GM19043 (cell line): ENCODE data around the gene KCNN4.
"Not testable (repeated sequence)": the region's sequence is repeated elsewhere in the genome, so short reads cannot be mapped to it uniquely, and the experiment has no call there.

Experiments
- ATAC-seq: cut with Tn5 transposase; IDR thresholded peaks from one replicate; pipeline ENCODE4 v1.9.1; 2021; ENCODE audit warnings: low read depth; ENCODE audit not compliant: unreplicated experiment

KCNN4 gene

GRCh38 chr19:43780706-43781525, at the start of gene KCNN4:
Gene KCNN4, minus strand, starts transcription at chr19:43780973. Its CDS starts 112 bp downstream, at chr19:43780861.
- no peak for ATAC-seq

DNA sequence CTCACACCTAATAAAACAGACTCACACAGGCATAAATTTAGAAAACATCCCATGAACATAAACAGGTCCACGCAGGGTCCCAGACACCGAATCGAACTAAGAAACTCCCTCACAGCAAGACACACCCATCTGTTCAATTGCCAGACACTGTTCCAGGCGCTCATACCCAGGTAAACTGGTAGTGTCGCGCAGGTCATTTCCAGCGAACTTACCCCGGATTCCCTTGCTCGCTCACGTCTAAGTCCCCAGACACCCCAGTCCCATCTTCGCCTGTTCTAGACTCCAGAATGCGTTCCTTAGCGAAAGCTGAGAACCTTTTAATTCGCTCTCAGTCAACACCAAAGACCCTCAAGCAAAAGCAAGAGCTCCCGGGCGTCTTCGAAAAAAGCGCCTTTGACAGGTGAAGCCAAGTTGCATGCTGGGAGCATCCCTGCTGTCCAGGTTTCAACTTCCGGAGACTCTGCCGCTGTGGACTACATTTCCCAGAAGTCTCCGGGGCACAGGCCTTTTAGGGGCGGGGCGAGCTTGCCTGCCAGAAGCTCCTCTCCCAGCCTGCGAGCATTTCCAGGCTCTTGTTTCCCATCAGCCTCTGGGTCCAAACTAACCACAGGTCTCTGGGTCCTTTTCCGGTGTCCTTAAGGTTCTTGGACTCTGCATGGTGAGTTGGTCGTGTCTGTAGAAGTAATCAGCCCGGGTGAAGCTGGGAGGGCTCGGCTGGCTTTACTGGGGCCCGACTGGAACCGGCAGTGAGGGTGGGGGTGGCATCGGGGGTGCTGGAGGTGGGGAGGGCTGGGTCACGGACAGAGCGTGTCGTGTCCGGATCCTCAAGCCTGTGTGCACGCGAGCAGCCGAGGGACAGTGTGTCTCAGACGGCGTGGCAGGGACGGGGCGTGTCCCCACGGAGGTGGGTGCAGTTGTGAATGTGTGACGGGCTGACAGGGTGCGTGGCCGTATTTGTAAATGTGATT, 46.3 kb upstream of the KCNN4 start, which contains the start of gene ZNF283:
ZNF283 (plus strand) TSS at position 535 of the 968 bp plus-strand sequence. CDS start 6,184 bp downstream, outside the sequence.
- ATAC-seq, result peak; percentile 74

GRCh38 chr19:43824572-43824971, 43.8 kb upstream of the KCNN4 start:
- not testable (repeated sequence) for ATAC-seq

GRCh38 chr19:43823856-43824255, 43.1 kb upstream of the KCNN4 start:
- not testable (repeated sequence) for ATAC-seq

- no peak for ATAC-seq
Measured at GRCh38 chr19:43820884-43821215, 40.1 kb upstream of the KCNN4 start.

- ATAC-seq, result no peak
Measured at GRCh38 chr19:43820098-43820883, 39.5 kb upstream of the KCNN4 start.

DNA sequence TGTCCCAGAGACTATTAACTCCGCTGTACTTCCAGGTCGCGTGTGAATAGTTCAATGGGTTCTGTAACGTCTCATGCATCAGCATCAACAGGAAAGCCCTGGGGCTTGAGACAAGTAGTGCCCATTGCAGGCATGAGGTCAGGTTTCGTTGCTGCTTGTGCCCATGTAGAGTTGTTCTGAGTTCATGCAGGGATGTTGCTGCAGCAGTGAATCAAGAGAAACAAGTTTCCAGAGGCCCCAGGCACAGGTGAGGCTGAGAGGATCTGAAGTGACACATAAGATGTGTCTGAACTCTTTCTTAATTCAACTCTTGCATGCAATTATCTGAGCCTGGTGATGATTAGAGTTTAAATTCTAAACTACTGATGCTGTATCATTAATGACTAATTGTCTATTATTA, 37.7 kb upstream of the KCNN4 start:
- no peak for ATAC-seq

DNA sequence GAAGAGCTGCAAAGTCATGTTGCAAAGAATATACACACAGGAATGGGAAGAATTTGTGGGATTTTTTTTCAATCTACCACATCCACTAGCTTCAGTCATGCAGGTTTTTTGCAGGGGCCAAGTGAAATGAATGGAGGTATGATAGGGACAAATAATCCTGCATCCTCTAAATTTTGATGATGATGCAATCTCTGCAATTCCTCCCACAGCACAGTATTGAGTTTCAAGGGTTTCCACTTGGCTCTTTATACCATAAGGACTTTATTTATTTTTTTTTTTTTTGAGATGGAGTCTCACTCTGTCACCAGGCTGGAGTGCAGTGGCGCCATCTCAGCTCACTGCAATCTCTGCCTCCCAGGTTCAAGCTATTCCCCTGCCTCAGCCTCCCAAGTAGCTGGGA, 36.7 kb upstream of the KCNN4 start:
- not testable (repeated sequence) for ATAC-seq

DNA sequence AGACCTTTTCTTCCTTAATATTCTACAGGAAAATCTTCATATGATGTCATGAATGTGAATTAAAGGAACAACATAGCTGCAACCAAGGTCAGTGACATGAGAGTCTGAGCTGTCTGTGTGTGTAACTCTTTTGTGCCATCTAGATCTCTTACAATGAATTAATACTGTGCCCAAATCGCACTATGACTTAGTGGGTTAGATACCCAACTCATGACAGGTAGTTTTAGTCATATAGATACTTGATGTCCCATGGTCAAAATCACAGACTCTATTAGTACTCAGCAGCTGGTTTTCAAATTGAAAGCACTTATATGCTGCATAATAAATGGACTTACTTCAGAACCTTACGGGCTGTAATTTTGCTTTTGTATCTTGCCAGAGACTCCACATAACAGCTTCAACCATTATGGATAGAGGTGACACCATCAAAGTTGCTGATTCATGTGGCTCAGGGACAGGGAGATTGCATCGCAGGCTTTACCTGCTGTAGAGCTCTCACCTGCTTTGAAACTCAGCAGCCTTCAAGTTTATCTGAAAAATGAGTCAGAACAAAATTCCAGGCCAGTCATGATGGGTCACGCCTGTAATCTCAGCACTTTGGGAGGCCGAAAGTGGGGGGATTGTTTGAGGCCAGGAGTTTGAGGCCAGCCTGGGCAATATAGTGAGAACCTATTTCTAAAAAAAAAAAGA, 34.0 kb upstream of the KCNN4 start:
- ATAC-seq, result no peak

- ATAC-seq, result no peak
Measured at GRCh38 chr19:43812688-43813087, 31.9 kb upstream of the KCNN4 start.

- ATAC-seq, result no peak
Measured at GRCh38 chr19:43812259-43812658, 31.5 kb upstream of the KCNN4 start.

DNA sequence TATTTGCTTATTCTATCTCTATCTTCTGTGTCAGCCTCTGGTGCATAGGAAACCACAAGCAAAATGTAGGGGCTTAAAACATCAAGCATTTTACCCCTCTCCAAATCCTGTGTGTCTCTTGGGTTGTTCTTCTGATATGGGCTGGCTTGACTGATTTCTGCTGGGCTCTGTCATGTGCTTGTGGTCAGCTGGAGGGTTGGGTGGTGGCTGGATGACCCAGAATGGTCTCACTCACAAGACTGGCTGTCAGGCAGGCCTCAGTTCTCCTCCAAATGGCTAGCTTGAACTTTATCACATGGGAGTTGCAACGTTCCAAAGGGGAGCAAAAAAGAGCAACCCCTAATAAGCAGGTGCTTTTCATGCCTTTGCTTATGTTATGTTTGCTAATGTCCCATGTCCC, 31.1 kb upstream of the KCNN4 start:
- no peak for ATAC-seq

- ATAC-seq, result no peak
Measured at GRCh38 chr19:43809762-43810696, 29.3 kb upstream of the KCNN4 start.

GRCh38 chr19:43807651-43808050, 26.9 kb upstream of the KCNN4 start:
- ATAC-seq, result no peak

DNA sequence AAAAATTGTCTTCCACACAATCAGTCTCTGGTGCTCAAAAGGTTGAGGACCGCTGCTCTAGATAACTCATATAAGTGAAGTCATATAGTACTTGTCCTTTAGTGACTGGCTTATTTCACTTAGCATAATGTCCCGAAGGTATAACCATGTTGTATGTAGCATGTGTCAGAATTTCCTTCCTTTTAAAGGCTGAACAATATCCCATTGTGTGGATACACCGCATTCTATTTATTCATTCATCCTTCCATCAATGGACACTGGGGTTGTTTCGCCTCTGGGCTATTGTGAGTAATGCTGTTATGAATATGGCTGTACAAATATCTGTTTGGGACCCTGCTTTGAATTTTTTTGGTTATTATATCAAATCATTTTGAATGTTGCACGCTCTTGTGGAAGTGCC, 26.1 kb upstream of the KCNN4 start:
- ATAC-seq, result no peak

- not testable (repeated sequence) for ATAC-seq
Measured at GRCh38 chr19:43806401-43806800, 25.6 kb upstream of the KCNN4 start.

DNA sequence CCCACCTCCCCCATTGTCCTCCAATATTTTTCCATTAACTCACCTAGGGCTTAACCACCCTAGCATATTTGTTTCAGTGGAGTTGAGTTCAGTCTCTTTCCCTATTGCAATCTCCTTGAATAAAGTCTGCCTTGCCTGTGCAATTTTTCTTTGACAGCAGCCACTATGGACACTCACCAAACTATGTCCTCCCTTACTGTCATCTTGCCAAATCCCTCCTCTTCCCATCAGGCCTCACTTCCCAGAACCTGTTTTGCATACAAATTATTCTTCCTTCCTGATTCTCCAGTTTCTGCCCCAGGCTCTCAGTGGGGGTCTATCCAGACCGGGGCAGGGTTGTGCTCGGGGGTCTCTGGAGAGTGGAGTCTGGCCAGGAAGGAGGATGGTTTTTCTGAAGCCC, 23.7 kb upstream of the KCNN4 start:
- ATAC-seq, result no peak

DNA sequence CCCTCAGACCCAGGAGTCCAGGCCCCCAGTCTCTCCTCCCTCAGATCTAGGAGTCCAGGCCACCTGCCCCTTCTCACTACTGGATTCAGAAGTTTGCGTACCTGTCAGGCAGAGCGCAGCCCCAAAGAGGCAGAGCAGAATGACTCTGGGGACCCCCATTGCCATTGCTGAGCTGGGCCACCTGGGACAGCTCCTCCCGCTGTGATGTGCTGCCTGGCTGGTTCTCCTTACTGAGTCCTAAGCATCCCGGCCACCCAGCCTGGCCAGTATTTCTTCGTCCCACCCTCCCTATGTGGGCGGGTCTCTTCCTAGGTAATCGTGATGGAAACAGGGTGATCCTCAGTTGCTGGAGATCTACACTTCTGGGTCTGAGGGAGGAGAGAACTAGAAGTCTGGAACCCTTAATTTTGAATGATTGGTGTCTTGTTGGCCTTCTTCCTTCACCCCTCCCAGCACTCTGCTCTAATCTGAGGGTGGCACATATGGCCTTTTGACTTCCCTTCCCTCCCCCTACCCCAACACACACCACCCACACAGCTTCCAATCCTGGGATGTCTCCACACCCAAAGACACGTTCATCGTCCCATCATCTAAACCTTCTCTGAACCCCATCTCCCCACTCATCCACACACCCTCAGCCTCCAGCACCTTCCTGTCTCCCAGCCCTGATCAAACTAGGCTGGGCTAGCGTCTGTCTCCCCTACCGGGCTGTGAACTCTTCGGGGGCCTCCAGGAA, 21.6 kb upstream of the KCNN4 start, which contains the start of gene LYPD5:
LYPD5 (minus strand) TSS at position 232 of the 736 bp plus-strand sequence; CDS start at position 165, 67 bp downstream.
- no peak for ATAC-seq
